Tibial artery (tissue), 4 donors: ENCODE data around the gene KLHDC7B.

Source experiments
- DNase-seq, 2 donors: peaks; one replicate each; pipeline ENCODE4 v3.0.0-alpha.2; 2019
- H3K27ac ChIP-seq, 2 donors: fragments of 200-600 bp; sonication (generic) in 1 of 2; 1 replicate in 1 of 2; 2 replicates in 1 of 2; pipeline ENCODE4 v1.5.1; 2018 to 2019; ENCODE audit warnings: mild to moderate bottlenecking in 1 of 2
- H3K27me3 ChIP-seq, 2 donors: fragments of 200-600 bp; sonication (generic) in 1 of 2; one replicate each; pipeline versions ENCODE4 v1.5.1 to v1.6.0; 2016 to 2019
- H3K36me3 ChIP-seq, 3 donors: fragments of 200-600 bp; sonication (generic) in 2 of 3; one replicate each; pipeline ENCODE4 v1.5.1; 2016 to 2019; ENCODE audit warnings: mild to moderate bottlenecking in 2 of 3
- H3K4me1 ChIP-seq, 4 donors: fragments of 200-600 bp; sonication (generic) in 2 of 4; 1 replicate in 3 of 4; 2 replicates in 1 of 4; pipeline ENCODE4 v1.5.1; 2016 to 2019
- H3K4me3 ChIP-seq, 2 donors: fragments of 200-600 bp; sonication (generic) in 1 of 2; 1 replicate in 1 of 2; 2 replicates in 1 of 2; pipeline ENCODE4 v1.5.1; 2018 to 2019; ENCODE audit warnings: mild to moderate bottlenecking in 2 of 2
- H3K9me3 ChIP-seq, 3 donors: fragments of 200-600 bp; sonication (generic) in 1 of 3; one replicate each; pipeline ENCODE4 v1.5.1; 2016 to 2019
- intact Hi-C: fragments of 100-400 bp; cut with DNase I; formaldehyde crosslinking; loops from one replicate; pipeline ENCODE4 v1.15.0; 2023; ENCODE audit warnings: low total_unique reads
- TF ChIP-seq, protein P1 (sequence below), 2 experiments: fragments of 200-600 bp in 1 of 2; fragments of 450-650 bp in 1 of 2; IDR thresholded peaks; one replicate each; pipeline ENCODE4 v1.5.1; 2017 to 2019; ENCODE audit warnings: antibody characterized with exemption in 2 of 2, mild to moderate bottlenecking in 1 of 2, moderate library complexity in 1 of 2

The KLHDC7B gene

GRCh38 chr22:50522806-50523438 lies 22.8 kb upstream of the KLHDC7B start:
- H3K4me1 ChIP-seq, result peaks cover 0 to 27% (median 19%) of the 10 kb centered on the region in 4 donors
- intact Hi-C loops, result no loop called here
- TF ChIP-seq, protein P1, sequence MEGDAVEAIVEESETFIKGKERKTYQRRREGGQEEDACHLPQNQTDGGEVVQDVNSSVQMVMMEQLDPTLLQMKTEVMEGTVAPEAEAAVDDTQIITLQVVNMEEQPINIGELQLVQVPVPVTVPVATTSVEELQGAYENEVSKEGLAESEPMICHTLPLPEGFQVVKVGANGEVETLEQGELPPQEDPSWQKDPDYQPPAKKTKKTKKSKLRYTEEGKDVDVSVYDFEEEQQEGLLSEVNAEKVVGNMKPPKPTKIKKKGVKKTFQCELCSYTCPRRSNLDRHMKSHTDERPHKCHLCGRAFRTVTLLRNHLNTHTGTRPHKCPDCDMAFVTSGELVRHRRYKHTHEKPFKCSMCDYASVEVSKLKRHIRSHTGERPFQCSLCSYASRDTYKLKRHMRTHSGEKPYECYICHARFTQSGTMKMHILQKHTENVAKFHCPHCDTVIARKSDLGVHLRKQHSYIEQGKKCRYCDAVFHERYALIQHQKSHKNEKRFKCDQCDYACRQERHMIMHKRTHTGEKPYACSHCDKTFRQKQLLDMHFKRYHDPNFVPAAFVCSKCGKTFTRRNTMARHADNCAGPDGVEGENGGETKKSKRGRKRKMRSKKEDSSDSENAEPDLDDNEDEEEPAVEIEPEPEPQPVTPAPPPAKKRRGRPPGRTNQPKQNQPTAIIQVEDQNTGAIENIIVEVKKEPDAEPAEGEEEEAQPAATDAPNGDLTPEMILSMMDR (IDR thresholded peaks at IDR 0.05), result no peak
- H3K4me3 ChIP-seq, result no peak overlapping the region
- H3K36me3 ChIP-seq, result peaks cover 36 to 63% (median 47%) of the 10 kb centered on the region in 3 donors
- H3K9me3 ChIP-seq, result no peaks in the 10 kb centered on the region
- DNase-seq, result no peak
- no peaks in the 10 kb centered on the region for H3K27me3 ChIP-seq
- no peak overlapping the region for H3K27ac ChIP-seq

DNA sequence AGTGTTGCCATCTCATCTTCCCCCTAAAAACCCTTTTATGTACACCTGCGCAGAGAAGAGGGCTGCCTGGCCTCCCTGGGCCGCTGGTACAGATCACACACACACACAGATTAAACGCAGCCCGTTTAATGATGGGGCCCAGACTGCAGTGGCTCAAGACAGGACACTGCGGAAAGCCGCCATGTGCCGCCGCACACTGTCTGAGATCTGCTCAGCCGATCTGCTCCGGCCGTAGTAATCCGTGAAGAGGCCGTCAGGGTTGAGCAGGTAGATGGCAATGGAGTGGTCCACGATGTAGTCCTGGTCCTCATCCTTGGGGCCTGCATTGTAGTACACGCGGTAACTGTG lies 22.3 kb upstream of the KLHDC7B start:
- TF ChIP-seq, protein P1 (IDR thresholded peaks at IDR 0.05), result no peak
- Histone ChIP-seq H3K36me3 (peaks cover 32 to 58% (median 42%) of the 10 kb centered on the region in 3 donors), H3K27me3 (no peaks in the 10 kb centered on the region), H3K27ac (no peak overlapping the region), H3K4me1 (peaks cover 0 to 27% (median 19%) of the 10 kb centered on the region in 4 donors), H3K9me3 (no peaks in the 10 kb centered on the region), H3K4me3 (no peak overlapping the region)
- intact Hi-C loops, result no loop called here
- no peak for DNase-seq

- no peak overlapping the region for H3K27ac ChIP-seq
- H3K27me3 ChIP-seq, result peaks cover 0 to 1% of the 10 kb centered on the region in 2 donors
- DNase-seq, result no peak
- peaks cover 26 to 52% (median 36%) of the 10 kb centered on the region in 3 donors for H3K36me3 ChIP-seq
- TF ChIP-seq, protein P1 (IDR thresholded peaks at IDR 0.05), result no peak
- H3K4me3 ChIP-seq, result peak overlapping the region; percentile 65 to 77
- intact Hi-C loops, result loop anchor here (2.0 kb wide), 1 partner anchor 15 kb away; the partner anchor contains the start of gene NCAPH2
- peaks cover 0 to 29% (median 19%) of the 10 kb centered on the region in 4 donors for H3K4me1 ChIP-seq
- no peaks in the 10 kb centered on the region for H3K9me3 ChIP-seq
Measured at GRCh38 chr22:50523806-50524675, 21.7 kb upstream of the KLHDC7B start.

- TF ChIP-seq, protein P1 (IDR thresholded peaks at IDR 0.05), result no peak
- intact Hi-C loops, result loop anchor here (2.0 to 5.0 kb wide), 2 partner anchors 16 to 58 kb away; partner anchors contain the start of genes CHKB and NCAPH2
- H3K4me3 ChIP-seq, result peak overlapping the region; percentile 65 to 77
- no peak for DNase-seq
- peaks cover 0 to 36% (median 22%) of the 10 kb centered on the region in 4 donors for H3K4me1 ChIP-seq
- H3K27me3 ChIP-seq, result peaks cover 0 to 8% of the 10 kb centered on the region in 2 donors
- peak overlapping the region; percentile 86 to 87 for H3K27ac ChIP-seq
- H3K36me3 ChIP-seq, result peaks cover 21 to 45% (median 30%) of the 10 kb centered on the region in 3 donors
- no peaks in the 10 kb centered on the region for H3K9me3 ChIP-seq
Measured at GRCh38 chr22:50524676-50525103, 21.0 kb upstream of the KLHDC7B start.

GRCh38 chr22:50525104-50525857 lies 20.4 kb upstream of the KLHDC7B start, which contains the start of gene SCO2:
Gene SCO2, minus strand, starts transcription at chr22:50525598. Its CDS starts 1,187 bp downstream, at chr22:50524411.
- intact Hi-C loops, result loop anchor here (2.0 to 5.0 kb wide), 2 partner anchors 16 to 57 kb away; partner anchors contain the start of genes CHKB and NCAPH2
- TF ChIP-seq, protein P1 (IDR thresholded peaks at IDR 0.05), result peak; percentile 39 to 50

More at GRCh38 chr22:50525104-50525857, 20.4 kb upstream of the KLHDC7B start, which contains the start of gene SCO2:
- peaks cover 18 to 39% (median 29%) of the 10 kb centered on the region in 3 donors for H3K36me3 ChIP-seq
- no peaks in the 10 kb centered on the region for H3K9me3 ChIP-seq
- peak within 1 kb of the TSS; percentile 65 to 77 for H3K4me3 ChIP-seq
- peak; percentile 95 to 97 for DNase-seq
- H3K27me3 ChIP-seq, result peaks cover 0 to 14% of the 10 kb centered on the region in 2 donors
- peak within 1 kb of the TSS; percentile 86 to 87 for H3K27ac ChIP-seq
- H3K4me1 ChIP-seq, result peaks cover 0 to 42% (median 25%) of the 10 kb centered on the region in 4 donors
